ENCODE data around the gene TMEM238.

TMEM238 gene

DNA sequence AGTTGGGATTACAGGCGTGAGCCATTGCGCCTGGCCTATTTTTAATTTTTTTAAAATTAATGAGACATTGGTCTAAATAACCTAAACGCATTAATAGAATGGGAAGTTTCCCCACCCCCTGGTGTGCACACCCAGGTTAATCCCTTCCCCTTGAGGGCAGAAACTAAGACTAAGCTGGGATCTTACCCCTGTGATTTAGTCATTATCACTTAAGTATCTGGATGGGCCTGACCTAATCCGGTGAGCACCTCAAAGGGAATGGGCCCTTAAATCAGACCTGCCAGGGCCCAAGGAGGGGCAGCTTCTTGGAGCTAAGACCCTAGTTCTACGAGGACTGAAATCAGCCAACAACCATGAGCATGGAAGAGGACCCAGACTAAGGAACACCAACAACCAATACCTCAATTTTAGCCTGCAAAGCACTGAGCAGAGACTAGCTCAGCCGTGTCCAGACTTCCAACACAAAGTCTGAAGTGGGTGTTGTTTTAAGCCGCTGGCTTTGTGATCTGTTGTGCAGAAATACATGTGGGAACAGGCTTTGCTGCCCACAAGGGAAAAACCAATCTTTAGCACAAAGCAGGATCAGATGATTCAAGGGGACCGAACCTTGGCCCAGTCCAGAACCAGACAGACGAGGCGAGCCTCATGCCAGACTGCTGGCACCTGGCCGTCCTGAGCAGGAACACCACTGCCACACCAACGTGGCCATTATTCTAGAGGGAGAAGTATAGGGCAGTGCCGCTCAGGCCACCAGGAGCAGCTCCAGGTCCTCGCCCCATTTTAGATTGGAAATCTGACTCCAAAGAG, 16.4 kb upstream of the TMEM238 start:
- in situ Hi-C loops (cut with HindIII; ENCODE audit: low sequenced_read_pairs), result no loop called here
- H3K4me3 ChIP-seq (ENCODE audit: low read depth, low read length), result no peak overlapping the region
- DNase-seq (ENCODE audit: low read depth, low spot score), result no peak
- TF ChIP-seq, protein P1, sequence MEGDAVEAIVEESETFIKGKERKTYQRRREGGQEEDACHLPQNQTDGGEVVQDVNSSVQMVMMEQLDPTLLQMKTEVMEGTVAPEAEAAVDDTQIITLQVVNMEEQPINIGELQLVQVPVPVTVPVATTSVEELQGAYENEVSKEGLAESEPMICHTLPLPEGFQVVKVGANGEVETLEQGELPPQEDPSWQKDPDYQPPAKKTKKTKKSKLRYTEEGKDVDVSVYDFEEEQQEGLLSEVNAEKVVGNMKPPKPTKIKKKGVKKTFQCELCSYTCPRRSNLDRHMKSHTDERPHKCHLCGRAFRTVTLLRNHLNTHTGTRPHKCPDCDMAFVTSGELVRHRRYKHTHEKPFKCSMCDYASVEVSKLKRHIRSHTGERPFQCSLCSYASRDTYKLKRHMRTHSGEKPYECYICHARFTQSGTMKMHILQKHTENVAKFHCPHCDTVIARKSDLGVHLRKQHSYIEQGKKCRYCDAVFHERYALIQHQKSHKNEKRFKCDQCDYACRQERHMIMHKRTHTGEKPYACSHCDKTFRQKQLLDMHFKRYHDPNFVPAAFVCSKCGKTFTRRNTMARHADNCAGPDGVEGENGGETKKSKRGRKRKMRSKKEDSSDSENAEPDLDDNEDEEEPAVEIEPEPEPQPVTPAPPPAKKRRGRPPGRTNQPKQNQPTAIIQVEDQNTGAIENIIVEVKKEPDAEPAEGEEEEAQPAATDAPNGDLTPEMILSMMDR (IDR thresholded peaks at IDR 0.05; ENCODE audit: low read depth, low read length), result no peak

DNA sequence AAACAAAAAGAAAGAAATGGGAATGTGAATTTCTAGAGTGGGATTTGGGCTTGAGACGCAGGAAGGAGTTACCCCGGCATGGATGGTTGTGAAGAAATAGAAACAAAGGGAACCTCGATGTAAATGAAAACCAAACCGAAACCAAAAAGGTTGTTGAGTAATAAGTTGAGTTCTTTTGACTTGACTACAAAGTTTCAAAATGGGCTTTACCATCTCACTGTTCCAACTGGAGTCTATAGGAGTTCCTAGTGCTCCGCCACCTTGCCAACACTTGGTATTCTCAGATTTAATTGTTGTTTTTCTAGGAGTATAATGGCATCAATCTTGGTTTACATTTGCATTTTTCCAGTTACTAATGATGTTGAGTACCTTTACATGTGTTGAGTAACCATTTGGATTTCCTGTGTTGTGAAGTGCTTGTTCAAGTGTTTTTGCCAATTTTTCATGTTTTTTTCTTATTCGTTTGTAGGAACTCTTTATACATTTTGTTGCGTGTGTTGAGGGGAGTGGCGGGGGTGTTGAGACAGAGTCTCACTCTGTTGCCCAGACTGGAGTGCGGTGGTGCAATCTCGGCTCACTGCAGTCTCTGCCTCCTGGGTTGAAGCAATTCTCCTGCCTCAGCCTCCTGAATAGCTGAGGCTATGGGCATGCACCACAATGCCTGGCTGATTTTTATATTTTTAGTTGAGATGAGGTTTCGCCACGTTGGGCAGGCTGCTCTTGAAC, 14.3 kb upstream of the TMEM238 start:
- no peak overlapping the region for H3K4me3 ChIP-seq (ENCODE audit: low read depth, low read length)
- DNase-seq (ENCODE audit: low read depth, low spot score), result no peak
- TF ChIP-seq, protein P1 (IDR thresholded peaks at IDR 0.05; ENCODE audit: low read depth, low read length), result no peak
- in situ Hi-C loops (cut with HindIII; ENCODE audit: low sequenced_read_pairs), result loop anchor here (10.0 kb wide), 1 partner anchor 224 kb away; no protein-coding TSS in a partner anchor

DNA sequence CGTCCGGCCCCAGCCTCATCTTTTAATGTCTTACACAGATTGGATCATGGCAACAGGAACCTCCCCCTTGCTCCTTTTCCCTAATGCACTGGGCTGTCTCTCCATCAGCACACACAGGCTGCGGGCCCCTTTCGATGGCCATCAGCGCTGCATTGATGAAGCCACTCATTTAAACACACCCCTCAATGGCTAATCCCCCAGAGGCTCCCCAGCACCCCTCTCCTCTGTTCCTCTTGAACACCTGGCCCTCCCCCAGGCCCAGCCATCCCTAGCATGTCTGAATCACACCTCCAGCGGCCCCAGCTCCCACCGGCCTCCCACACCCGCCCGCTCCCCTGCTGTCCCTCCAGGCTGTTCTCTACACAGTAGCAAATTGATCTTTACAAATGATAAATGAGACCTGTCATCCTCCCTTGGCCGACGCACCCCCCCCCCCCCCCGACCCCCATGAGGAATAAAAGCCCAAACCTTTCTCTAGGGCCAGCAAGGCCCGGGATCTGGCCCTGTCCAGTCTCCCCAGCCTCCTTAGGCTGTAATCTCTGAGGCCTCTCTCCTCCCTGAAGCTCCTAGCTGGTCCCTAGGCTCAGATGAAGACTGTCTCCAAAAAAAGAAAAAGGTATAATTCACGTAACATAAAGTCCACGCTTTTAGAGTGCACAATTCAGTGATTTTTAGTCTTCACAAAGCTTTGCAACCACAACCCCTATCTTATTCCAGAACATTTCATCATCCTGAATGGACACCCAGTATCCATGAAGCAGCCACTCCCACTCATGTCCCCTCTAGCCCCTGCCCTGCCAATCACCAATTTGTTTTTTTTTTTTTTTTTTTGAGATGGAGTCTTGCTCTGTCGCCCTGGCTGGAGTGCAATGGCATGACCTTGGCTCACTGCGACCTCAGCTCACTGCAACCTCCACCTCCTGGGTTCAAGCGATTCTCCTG, 9.0 kb upstream of the TMEM238 start:
- TF ChIP-seq, protein P1 (IDR thresholded peaks at IDR 0.05; ENCODE audit: low read depth, low read length), result no peak
- no peak for DNase-seq (ENCODE audit: low read depth, low spot score)
- in situ Hi-C loops (cut with HindIII; ENCODE audit: low sequenced_read_pairs), result loop anchor here (10.0 kb wide), 1 partner anchor 218 kb away; no protein-coding TSS in a partner anchor
- H3K4me3 ChIP-seq (ENCODE audit: low read depth, low read length), result no peak overlapping the region

DNA sequence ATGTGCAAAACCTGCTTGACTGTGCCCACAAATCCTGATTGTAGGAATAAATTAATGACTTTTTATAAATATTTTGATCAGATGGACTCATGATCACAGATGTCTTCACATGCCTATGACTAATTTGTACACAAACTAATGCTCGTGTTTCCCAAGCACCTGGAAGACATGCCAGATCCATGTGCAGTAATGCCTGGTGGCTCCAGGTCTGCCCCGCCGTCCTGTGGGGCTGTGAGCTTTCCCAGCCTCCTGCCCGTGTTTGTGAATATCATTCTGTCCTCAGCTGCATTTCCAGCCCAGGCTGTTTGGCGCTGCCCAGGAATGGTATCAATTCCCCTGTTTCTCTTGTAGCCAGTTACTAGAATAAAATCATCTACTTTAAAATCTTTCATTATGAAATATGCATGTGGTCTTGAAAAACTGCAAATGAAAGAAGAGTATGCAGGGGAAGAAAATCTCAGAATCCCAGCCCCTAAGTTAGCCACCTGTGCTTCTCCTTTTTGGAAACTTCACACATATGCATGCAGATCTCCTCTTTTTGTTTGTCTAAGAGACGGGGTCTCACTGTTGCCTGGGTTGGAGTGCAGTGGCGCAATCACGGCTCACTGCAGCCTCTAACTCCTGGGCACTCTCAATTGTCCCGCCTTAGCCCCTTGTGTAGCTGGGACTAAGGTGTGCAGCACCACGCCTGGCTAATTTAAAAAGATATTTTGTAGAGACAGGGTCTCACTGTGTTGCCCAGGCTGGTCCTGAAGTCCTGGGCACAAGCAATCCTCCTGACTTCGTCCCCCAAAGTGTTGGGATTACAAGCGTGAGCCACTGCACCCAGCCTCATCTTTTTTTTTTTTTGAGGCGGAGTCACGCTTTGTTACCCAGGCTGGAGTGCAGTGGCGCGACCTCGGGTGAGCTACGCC, 7.9 kb upstream of the TMEM238 start:
- no peak overlapping the region for H3K4me3 ChIP-seq (ENCODE audit: low read depth, low read length)
- DNase-seq (ENCODE audit: low read depth, low spot score), result no peak
- in situ Hi-C loops (cut with HindIII; ENCODE audit: low sequenced_read_pairs), result loop anchor here (10.0 kb wide), 1 partner anchor 217 kb away; no protein-coding TSS in a partner anchor
- TF ChIP-seq, protein P1 (IDR thresholded peaks at IDR 0.05; ENCODE audit: low read depth, low read length), result no peak

DNA sequence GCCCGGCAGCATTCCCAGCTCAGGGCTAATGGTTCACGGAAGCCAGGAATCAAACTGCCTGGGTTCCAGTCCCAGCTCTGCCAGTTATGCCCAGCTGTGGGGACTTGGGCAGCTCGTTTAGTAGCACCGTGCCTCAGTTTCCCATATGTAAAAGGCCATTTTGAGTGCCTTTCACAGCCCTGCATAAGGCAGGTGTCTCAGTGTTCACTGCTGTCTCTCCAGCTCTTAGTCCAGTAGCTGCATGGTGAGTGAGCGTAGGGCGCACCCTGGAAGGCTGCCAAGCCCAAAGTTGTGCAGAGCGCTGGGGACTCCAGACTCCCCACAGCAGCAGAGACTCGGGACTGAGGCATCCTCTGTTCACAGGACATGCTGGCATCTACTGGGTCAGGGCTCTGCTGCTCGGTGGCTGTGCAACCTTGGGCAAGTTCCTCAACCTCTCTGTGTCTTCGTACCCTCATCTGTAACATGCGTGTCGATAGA, 7.1 kb upstream of the TMEM238 start:
- no peak for DNase-seq (ENCODE audit: low read depth, low spot score)
- H3K4me3 ChIP-seq (ENCODE audit: low read depth, low read length), result no peak overlapping the region
- TF ChIP-seq, protein P1 (IDR thresholded peaks at IDR 0.05; ENCODE audit: low read depth, low read length), result no peak
- in situ Hi-C loops (cut with HindIII; ENCODE audit: low sequenced_read_pairs), result loop anchor here (10.0 kb wide), 1 partner anchor 216 kb away; no protein-coding TSS in a partner anchor
